Vagina (tissue), 2 donors: ENCODE measurements around the gene LHFPL3.

Source experiments
- CTCF ChIP-seq, 3 experiments: fragments of 450-650 bp in 2 of 3; fragments of 200-600 bp in 1 of 3; sonication (generic) in 1 of 3; IDR thresholded peaks; one replicate each; pipeline ENCODE4 v1.5.1; 2017 to 2019; ENCODE audit warnings: antibody characterized with exemption in 3 of 3, mild to moderate bottlenecking in 2 of 3, moderate library complexity in 2 of 3
- POLR2A ChIP-seq, 2 donors: fragments of 450-650 bp; IDR thresholded peaks; one replicate each; pipeline ENCODE4 v1.6.1; 2017; ENCODE audit warnings: antibody characterized with exemption in 2 of 2, mild to moderate bottlenecking in 2 of 2, moderate library complexity in 2 of 2

- no peak for TF ChIP-seq POLR2A (IDR thresholded peaks at IDR 0.05)
- no peak for TF ChIP-seq CTCF (IDR thresholded peaks at IDR 0.05)
Measured at GRCh38 chr7:104655592-104655991, 327.2 kb downstream of the LHFPL3 start.
